Retinal pigment epithelial cell (primary cell): Measurements from ENCODE around the gene SUPT5H.
A peak's percentile ranks its signal among the peaks of the same experiment; 100 is the strongest.

Experiments used
- DNase-seq: peaks from one replicate; pipeline ENCODE4 v3.0.0-alpha.2; 2010; ENCODE audit warnings: low read depth
- H3K4me3 ChIP-seq: 2 replicates; pipeline ENCODE4 v1.5.1; 2011; ENCODE audit warnings: mild to moderate bottlenecking, low read length, control low read depth, moderate library complexity
- TF ChIP-seq, protein P1 (sequence below): conservative IDR thresholded peaks from 2 replicates; pipeline ENCODE4 v1.5.1; 2011; ENCODE audit warnings: low read depth, low read length, control low read depth, inconsistent platforms

Gene SUPT5H

GRCh38 chr19:39445196-39446111, at the start of gene SUPT5H:
Gene SUPT5H, plus strand, starts transcription at chr19:39445582. Its CDS starts 309 bp downstream, at chr19:39445891.
- TF ChIP-seq, protein P1, sequence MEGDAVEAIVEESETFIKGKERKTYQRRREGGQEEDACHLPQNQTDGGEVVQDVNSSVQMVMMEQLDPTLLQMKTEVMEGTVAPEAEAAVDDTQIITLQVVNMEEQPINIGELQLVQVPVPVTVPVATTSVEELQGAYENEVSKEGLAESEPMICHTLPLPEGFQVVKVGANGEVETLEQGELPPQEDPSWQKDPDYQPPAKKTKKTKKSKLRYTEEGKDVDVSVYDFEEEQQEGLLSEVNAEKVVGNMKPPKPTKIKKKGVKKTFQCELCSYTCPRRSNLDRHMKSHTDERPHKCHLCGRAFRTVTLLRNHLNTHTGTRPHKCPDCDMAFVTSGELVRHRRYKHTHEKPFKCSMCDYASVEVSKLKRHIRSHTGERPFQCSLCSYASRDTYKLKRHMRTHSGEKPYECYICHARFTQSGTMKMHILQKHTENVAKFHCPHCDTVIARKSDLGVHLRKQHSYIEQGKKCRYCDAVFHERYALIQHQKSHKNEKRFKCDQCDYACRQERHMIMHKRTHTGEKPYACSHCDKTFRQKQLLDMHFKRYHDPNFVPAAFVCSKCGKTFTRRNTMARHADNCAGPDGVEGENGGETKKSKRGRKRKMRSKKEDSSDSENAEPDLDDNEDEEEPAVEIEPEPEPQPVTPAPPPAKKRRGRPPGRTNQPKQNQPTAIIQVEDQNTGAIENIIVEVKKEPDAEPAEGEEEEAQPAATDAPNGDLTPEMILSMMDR: no peak
- DNase-seq: peak; percentile 93
- peak within 1 kb of the TSS; percentile 97 for H3K4me3 ChIP-seq

DNA sequence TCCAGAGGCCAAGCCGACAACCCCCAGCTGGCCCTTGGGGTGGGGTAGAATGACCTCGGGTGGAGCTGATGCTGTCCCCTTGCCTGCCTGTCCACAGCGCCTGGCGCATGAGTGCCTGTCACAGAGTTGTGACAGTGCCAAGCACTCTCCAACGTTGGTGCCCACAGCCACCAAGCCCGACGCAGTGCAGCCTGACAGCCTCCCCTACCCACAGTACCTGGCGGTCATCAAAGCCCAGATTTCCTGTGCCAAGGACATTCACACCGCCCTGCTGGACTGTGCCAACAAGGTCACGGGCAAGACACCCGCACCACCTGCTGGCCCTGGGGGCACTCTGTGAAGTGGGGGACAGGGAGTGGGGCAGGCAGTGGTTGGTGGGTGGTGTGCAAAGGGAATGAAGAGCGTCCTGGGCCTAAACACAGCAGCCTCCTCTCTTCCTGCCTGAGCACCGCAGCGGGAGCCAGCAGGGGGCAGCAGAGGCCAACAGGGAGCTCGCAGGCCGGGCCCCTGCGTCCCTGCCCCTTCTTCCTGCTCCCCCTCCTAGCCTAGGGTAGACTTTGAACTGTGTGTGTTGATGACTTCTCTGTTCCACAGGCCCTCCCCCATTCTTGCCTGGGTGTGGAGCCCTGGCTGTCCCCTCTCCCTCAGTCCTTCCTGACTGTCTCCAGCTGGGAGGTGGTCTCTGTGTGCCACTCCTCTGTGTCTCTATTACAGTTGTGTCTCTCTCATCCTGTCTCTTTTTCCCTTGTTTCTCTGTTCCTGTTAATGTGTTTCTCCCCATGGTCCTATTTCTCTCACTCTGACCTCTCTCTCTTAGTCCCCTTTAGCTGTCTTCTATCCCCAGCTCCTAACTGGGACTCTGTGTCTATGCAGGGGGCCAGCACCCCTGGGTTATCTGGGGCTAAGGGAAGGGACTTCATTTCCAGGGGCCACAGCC, 47.8 kb upstream of the SUPT5H start:
- DNase-seq: no peak
- H3K4me3 ChIP-seq: no peak overlapping the region
- TF ChIP-seq, protein P1: peak; percentile 94

DNA sequence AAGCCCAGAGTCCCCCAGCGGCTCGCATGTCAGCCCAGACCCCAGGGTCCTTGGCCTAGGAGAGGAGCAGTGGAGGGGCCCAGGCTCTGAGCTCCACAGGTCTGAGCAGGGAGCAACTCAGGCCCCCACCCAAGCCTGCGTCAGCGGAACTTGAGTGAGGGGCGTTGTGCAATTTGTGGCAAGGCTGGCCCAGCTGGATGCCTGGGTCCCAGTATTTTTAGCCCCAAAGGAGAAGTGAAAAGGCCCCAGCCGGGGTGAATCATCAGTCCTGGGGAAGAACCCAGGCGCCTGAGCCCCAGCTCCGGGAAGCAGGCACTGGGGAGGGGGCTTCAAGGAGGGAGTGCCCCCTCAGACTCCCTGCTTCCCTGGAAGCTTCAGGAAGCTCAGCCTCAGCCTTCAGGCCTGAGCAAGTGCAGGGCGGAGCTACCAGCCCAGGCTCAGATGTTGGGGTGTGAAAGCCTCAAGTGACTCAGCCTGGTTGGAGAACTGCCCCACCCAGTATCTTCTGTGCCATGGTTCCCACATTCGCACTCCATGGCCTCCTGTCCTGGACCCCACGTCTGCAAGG, 47.0 kb upstream of the SUPT5H start:
- no peak for DNase-seq
- H3K4me3 ChIP-seq: no peak overlapping the region
- TF ChIP-seq, protein P1: no peak

DNA sequence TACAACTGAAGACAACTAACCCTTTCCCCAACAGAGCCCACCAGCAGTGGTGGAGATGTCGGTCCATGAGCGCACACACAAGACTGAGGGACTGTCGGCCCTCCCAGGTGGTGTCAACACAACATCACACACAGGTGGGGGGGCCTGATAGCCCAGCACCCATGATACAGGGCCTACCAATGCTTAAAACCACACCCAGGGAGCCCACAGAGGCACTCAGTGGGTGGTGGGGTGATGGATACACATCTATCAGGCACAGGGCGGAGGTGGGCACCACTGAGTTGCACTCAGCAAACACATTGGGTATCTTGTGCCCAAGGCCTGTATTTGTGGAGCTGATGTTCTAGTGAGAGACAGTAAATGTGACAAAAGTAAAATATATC, 45.7 kb upstream of the SUPT5H start:
- no peak overlapping the region for H3K4me3 ChIP-seq
- TF ChIP-seq, protein P1: no peak
- no peak for DNase-seq

GRCh38 chr19:39400061-39400460, 45.3 kb upstream of the SUPT5H start:
- no peak for DNase-seq
- no peak overlapping the region for H3K4me3 ChIP-seq
- TF ChIP-seq, protein P1: no peak

GRCh38 chr19:39401070-39401548, 44.3 kb upstream of the SUPT5H start:
- no peak overlapping the region for H3K4me3 ChIP-seq
- DNase-seq: no peak
- TF ChIP-seq, protein P1: no peak
